ENCODE data around the gene RGP1. TPM values are rescaled to one million over a fixed set of nuclear protein-coding genes. Genes with fewer than 3 reads are reported as not detected.
A peak's percentile ranks its signal among the peaks of the same experiment; 100 is the strongest.

RGP1 gene
- total RNA-seq, 1 donor from 2014 or later = 9.0 TPM

GRCh38 chr9:35771075-35771433 is 22.0 kb downstream of the RGP1 start:
- DNase-seq (ENCODE audit: low read depth in 2 of 2) = no peak

- peak in 1 of 2 donors; percentile 86 for DNase-seq (ENCODE audit: low read depth in 2 of 2)
Measured at GRCh38 chr9:35771534-35771933, 22.4 kb downstream of the RGP1 start.

- DNase-seq (ENCODE audit: low read depth in 2 of 2) = no peak
Measured at GRCh38 chr9:35771943-35772342, 22.9 kb downstream of the RGP1 start.

GRCh38 chr9:35774907-35775635 is 26.0 kb downstream of the RGP1 start:
- DNase-seq (ENCODE audit: low read depth in 2 of 2) = peak in 1 of 2 donors; percentile 56

GRCh38 chr9:35776018-35776417 is 26.9 kb downstream of the RGP1 start:
- DNase-seq (ENCODE audit: low read depth in 2 of 2) = no peak

GRCh38 chr9:35778496-35778895 is 29.4 kb downstream of the RGP1 start:
- no peak for DNase-seq (ENCODE audit: low read depth in 2 of 2)

- no peak for DNase-seq (ENCODE audit: low read depth in 2 of 2)
Measured at GRCh38 chr9:35781066-35781465, 32.0 kb downstream of the RGP1 start.

GRCh38 chr9:35783418-35783817 is 34.3 kb downstream of the RGP1 start:
- no peak for DNase-seq (ENCODE audit: low read depth in 2 of 2)

- DNase-seq (ENCODE audit: low read depth in 2 of 2) = no peak
Measured at GRCh38 chr9:35789541-35789940, 40.5 kb downstream of the RGP1 start.

GRCh38 chr9:35790025-35790384 is 40.9 kb downstream of the RGP1 start:
- DNase-seq (ENCODE audit: low read depth in 2 of 2) = no peak

GRCh38 chr9:35790385-35791296 is 41.6 kb downstream of the RGP1 start:
- DNase-seq (ENCODE audit: low read depth in 2 of 2) = peak; percentile 66 to 85

- DNase-seq (ENCODE audit: low read depth in 2 of 2) = peak in 1 of 2 donors; percentile 29
Measured at GRCh38 chr9:35791297-35791921, 42.3 kb downstream of the RGP1 start, which contains the start of gene NPR2. TSS of gene NPR2 (plus strand) at chr9:35791591. CDS start at chr9:35792409, 818 bp downstream.

- no peak for DNase-seq (ENCODE audit: low read depth in 2 of 2)
Measured at GRCh38 chr9:35792024-35792813, 43.1 kb downstream of the RGP1 start.

GRCh38 chr9:35792826-35793225 is 43.7 kb downstream of the RGP1 start:
- DNase-seq (ENCODE audit: low read depth in 2 of 2) = no peak

GRCh38 chr9:35793461-35793860 is 44.4 kb downstream of the RGP1 start:
- no peak for DNase-seq (ENCODE audit: low read depth in 2 of 2)

- DNase-seq (ENCODE audit: low read depth in 2 of 2) = no peak
Measured at GRCh38 chr9:35795695-35796094, 46.6 kb downstream of the RGP1 start.

GRCh38 chr9:35797311-35798109 is 48.4 kb downstream of the RGP1 start:
- peak in 1 of 2 donors; percentile 36 for DNase-seq (ENCODE audit: low read depth in 2 of 2)

GRCh38 chr9:35798658-35799374 is 49.7 kb downstream of the RGP1 start:
- peak in 1 of 2 donors; percentile 88 for DNase-seq (ENCODE audit: low read depth in 2 of 2)

GRCh38 chr9:35800530-35800929 is 51.4 kb downstream of the RGP1 start:
- no peak for DNase-seq (ENCODE audit: low read depth in 2 of 2)

Data from dermis microvascular lymphatic vessel endothelial cell (primary cell).